Fibroblast of upper back skin (primary cell): ENCODE results near the gene DIDO1.

Experiments
- DNase-seq: peaks from one replicate; pipeline ENCODE4 v3.0.0-alpha.2; 2013

The DIDO1 gene

GRCh38 chr20:62949962-62950361, 23.7 kb upstream of the DIDO1 start:
- DNase-seq = no peak

- no peak for DNase-seq
Measured at GRCh38 chr20:62949153-62949821, 23.0 kb upstream of the DIDO1 start.

GRCh38 chr20:62947532-62948300, 21.4 kb upstream of the DIDO1 start:
- DNase-seq = no peak

DNA sequence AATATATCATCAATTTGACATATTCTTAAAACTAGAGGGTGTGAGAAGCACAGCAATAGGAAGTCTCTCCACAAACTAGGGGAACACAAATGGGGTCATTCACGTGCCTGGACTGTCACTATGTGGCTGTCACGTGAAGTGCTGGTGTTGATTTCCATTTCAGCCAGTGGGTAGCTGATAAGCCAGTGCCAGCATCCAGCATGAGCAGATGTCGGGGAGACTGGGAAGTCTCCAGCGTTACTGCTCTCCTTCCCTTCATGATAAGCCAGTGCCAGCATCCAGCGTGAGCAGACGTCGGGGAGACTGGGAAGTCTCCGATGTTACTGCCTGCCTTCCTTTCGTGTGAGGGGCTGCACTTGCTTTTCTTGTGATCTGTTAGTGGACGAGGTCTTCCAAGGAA, 20.6 kb upstream of the DIDO1 start:
- DNase-seq = no peak

DNA sequence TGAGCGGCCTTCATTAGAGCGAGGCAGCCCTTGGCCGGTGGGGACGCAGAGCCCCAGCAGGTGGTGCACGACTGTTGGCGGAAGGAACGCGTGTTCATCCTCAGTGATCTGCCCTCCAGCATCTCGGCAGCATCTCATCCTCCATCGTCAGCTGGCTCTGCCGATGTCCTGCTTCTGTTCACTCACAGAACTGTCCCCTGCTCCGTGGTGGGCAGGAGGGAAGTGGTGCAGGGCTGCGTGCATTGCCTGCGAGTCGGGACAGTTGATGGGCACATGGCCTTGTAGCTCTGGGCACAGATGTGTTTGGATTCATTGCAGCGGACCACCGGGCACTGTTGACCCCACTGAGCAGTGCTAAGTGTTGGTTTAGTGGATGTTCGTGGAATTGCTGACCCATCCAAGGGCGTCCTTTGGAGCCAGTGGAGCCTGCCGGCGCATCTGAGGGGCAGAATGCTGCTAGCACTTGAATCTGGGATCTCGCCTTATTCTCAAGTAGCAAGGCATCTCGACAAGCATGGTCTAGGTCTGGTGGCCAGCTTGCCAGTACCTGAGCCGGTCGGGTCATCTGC, 19.6 kb upstream of the DIDO1 start:
- DNase-seq = no peak

DNA sequence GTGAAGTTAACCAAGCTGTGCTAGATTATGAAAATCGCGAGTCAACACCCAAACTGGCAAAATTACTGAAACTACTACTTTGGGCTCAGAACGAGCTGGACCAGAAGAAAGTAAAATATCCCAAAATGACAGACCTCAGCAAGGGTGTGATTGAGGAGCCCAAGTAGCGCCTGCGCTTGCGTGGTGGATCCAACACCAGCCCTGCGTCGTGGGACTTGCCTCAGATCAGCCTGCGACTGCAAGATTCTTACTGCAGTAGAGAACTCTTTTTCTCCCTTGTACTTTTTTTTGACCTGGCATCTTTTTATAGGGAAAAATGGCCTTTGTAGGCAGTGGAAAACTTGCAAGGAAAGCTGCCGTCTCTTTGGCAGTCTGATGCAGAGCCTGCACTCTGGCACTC, 18.4 kb upstream of the DIDO1 start:
- no peak for DNase-seq

DNA sequence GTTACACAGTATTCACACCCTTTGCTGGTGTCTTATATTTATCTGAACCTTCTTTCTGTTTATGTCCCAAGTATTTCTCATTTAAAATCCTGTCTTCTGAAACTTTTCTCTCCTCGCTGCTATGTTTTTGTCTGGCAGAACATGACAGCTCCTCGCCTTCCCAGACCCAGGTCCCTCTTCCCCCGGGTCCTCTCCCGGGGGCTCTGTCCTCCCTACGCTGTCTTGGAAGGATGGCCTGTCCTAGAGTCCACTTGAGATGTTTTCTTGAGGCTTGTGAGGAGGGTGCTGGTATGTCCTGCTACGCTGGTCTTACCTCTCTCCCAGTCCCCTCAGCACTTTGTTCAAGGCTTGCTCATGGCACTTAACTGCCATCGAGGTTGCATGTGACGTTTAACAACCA, 17.9 kb upstream of the DIDO1 start:
- DNase-seq = no peak

DNA sequence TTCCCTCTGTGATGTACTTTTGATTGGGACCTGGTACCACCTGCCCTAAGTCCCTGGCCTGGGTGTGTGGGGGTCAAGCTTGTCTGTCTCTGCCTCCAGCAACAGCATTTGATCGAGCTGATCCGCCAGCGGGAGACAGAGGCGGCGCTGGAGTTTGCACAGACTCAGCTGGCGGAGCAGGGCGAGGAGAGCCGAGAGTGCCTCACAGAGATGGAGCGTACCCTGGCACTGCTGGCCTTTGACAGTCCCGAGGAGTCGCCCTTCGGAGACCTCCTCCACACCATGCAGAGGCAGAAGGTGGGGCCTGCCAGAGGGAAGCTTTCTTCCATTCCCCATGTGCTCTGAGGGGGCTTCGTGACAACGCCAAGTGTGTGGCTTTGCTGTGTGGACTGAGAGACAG, 17.1 kb upstream of the DIDO1 start:
- DNase-seq = no peak

DNA sequence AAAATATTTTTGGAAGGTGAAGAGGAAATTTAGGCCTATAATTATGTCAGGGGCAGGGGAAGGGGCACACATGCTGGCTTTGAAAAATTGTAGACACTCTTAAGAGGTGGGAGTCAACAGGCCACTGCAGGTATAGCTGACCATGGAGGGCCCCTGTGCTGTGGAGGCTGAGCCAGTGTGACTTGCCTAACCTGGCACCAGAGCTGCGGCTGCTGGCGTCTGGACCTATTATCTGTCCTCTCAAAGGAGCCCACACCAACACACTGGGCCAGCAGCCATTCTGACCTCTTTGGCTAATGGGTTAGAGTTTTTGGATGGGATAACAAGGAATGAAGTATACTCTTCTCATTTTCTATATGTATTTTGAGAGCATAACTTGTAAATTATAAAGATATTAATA, 16.2 kb upstream of the DIDO1 start:
- no peak for DNase-seq

- DNase-seq = no peak
Measured at GRCh38 chr20:62941792-62942191, 15.5 kb upstream of the DIDO1 start.

GRCh38 chr20:62940875-62941274, 14.6 kb upstream of the DIDO1 start:
- no peak for DNase-seq

DNA sequence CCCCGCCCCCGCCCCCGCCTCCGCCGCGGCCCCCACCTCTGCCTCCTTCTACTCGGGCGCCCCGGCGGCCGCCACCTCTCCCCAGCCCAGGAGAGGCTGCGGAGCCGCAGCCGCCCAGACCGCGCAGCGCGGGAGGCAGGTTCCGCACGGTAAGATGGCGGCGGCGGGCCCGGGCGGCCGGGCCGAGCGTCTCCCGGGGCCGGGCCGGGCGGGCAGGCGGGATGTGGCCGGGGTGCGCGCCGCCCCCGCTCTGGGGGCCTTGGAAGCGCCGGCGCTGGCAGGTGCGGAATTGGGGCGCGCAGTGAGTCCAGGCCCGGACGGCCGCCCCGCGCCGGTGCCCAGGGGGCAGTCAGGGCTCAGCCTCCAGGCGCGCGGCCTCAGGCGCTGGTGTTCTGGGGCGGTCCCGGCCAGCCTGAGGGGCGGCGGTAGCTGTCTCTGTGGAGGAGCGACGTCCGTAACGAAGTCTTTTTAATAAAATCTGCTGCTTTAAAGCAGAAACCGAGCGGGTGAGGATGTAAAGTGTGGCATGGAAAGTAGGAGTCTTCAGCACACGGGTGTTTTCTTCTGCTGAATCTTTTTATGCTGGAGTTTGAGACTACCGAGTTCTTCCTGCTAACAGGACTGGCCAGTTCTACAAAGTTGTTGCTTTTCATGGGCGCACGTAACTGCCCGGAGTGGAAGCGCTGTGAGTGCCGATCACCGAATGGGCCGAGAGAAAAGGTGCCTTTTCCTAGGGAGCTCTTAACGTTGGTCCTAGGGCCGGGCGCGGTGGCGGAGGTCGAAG, 12.0 kb upstream of the DIDO1 start, which contains the start of gene GID8:
Gene GID8 (plus strand): TSS at position 43 of the 784 bp plus-strand sequence. CDS start 3,356 bp downstream, outside the sequence.
- DNase-seq = peak; percentile 28

- DNase-seq = peak; percentile 93
Measured at GRCh38 chr20:62937268-62938104, 11.2 kb upstream of the DIDO1 start.

DNA sequence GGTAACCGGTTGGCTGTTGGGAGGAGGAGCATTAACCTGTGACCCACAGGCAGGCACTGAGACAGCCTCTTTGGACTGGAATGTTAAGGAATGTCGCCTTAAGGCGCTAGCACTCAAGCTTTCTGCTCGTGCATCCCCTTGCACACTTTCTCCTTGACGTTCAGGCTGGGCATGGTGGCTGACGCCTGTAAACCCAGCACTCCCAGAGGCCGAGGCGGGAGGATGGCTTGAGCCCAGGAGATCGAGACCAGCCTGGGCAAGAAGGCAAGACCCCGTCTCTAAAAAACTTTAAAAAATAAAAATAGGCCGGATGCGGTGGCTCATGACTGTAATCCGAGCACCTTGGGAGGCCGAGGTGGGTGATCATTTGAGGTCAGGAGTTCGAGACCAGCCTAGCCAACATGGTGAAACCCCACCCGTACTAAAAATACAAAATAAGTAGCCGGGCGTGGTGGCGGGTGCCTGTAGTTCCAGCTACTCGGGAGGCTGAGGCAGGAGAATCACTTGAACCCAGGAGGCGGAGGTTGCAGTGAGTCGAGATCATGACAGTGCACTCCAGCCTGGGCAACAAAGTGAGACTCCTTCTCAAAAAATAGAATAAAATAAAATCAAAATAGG, 9.8 kb upstream of the DIDO1 start:
- DNase-seq = no peak

- no peak for DNase-seq
Measured at GRCh38 chr20:62935204-62935967, 9.1 kb upstream of the DIDO1 start.

DNA sequence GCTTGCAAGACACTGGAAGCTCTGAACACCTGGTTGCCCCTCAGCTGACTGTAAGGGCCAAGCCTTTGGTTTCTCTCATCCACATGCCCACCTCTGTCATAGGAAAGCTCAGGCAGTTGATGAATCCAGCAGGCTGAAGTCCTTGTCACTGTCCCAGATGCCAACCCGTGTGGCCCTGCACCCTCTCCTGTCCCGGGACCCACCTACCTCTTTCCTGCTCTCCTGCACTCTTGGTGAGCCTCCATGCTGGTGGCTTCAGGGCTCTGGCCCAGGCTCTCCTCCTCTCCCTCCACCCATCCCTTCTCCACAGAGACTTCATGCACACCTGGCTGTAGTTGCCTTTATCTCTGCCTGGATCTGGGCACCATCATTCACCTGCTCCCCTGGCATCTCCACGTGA, 7.7 kb upstream of the DIDO1 start:
- no peak for DNase-seq

GRCh38 chr20:62931464-62931863, 5.2 kb upstream of the DIDO1 start:
- no peak for DNase-seq

DNA sequence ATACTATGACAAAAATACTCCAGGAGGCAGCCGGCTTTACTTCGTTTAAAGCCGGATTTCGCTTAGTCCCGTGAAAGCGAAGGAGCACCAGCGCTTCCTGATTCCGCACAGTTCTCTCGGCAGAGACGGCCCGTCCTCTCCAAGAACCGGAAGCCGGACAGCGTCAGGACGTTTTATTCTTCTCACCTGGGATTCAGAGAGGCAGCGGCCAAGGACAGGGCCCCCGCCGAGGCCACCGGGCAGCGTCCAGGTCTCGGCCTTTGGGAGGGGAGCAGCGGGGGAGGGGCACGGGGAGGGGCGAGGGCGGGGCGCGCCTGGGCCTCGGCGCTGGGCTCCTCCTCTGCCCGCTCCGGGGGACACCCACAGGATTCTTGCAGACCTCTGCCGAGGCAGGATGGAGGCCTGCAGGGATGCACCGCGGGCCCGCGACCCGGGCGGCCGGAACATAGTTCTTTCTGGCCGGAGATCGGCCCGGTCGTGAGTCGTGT, 2.8 kb upstream of the DIDO1 start:
- DNase-seq = peak; percentile 62

DNA sequence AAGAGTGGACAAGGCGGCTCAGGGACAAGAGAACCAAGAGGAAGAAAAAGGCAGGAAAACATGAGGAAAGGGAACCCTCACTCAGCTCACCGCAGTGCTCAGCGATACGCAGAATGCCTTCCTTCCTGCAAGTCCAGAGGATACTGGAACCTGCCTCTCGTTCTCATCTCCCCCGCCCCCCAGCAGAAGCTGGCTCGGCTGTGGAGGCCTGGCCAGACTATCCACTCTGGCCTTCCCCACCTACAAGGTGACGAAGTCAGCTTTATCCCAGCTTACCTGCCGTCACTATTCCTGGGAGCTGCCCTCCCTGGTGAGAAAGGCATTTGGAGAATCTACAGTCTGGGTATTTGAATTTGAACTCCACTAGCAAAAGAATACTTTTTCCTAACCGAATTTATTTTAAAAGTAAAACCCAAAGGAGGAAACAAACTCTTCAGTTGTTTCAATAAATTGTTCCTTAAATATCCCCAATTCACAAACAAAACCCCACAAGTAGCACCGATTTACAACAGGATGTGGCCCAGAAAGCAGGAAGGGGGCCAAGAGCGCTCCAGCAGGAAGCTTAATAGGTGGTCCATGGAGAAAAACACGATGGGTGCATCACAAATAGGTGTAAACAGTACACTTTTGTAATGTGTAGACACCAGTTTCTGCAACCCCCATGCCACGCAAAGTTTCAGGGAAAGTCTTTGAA, 2.1 kb upstream of the DIDO1 start:
- DNase-seq = no peak

GRCh38 chr20:62927128-62927705, 912 bp upstream of the DIDO1 start:
- no peak for DNase-seq
